GM12891 (cell line): Measurements from ENCODE around the gene ZAP70.

Source experiments
- PAX5 ChIP-seq: IDR thresholded peaks from 2 replicates; pipeline ENCODE4 v1.6.1; 2011; ENCODE audit warnings: low read length, moderate library complexity, mild to moderate bottlenecking; ENCODE audit not compliant: insufficient read depth, severe bottlenecking
- POLR2A ChIP-seq: IDR thresholded peaks from 2 replicates; pipeline ENCODE4 v1.6.1; 2011; ENCODE audit warnings: low read depth, low read length, control low read depth
- POLR2AphosphoS5 ChIP-seq: IDR thresholded peaks from 2 replicates; pipeline ENCODE4 v1.6.1; 2011; ENCODE audit warnings: low read depth, low read length, control low read depth
- POU2F2 ChIP-seq: IDR thresholded peaks from 2 replicates; pipeline ENCODE4 v1.6.1; 2011; ENCODE audit warnings: low read depth, mild to moderate bottlenecking, control low read depth, low read length, moderate library complexity
- TAF1 ChIP-seq: IDR thresholded peaks from 2 replicates; pipeline ENCODE4 v1.6.1; 2011; ENCODE audit warnings: low read depth, low read length, control low read depth

- TF ChIP-seq POLR2AphosphoS5 (no peak), POLR2A (no peak), TAF1 (no peak), PAX5 (no peak), POU2F2 (no peak)
These were observed 24.2 kb downstream of the ZAP70 start for GRCh38 chr2:97737421-97738178.
